Tibial nerve (tissue), 4 donors: Measurements from ENCODE around the gene SRPK2. TPM values are rescaled to one million over a fixed set of nuclear protein-coding genes. Genes with fewer than 3 reads are reported as not detected.

Experiments
- DNase-seq, 2 donors: peaks; one replicate each; pipeline ENCODE4 v3.0.0-alpha.2; 2019; ENCODE audit warnings: low spot score in 2 of 2
- H3K27ac ChIP-seq, 4 donors: fragments of 200-600 bp; sonication (generic) in 3 of 4; one replicate each; pipeline ENCODE4 v1.5.1; 2017 to 2019; ENCODE audit warnings: mild to moderate bottlenecking in 1 of 4
- H3K27me3 ChIP-seq, 2 donors: fragments of 200-600 bp; sonication (generic) in 1 of 2; one replicate each; pipeline versions ENCODE4 v1.5.1 to v1.6.0; 2017 to 2019
- H3K36me3 ChIP-seq, 3 donors: fragments of 200-600 bp; sonication (generic); one replicate each; pipeline ENCODE4 v1.5.1; 2018 to 2019
- H3K4me1 ChIP-seq, 4 donors: fragments of 200-600 bp; sonication (generic) in 3 of 4; one replicate each; pipeline ENCODE4 v1.5.1; 2017 to 2019
- H3K4me3 ChIP-seq, 4 donors: fragments of 200-600 bp; sonication (generic) in 3 of 4; one replicate each; pipeline ENCODE4 v1.5.1; 2017 to 2019; ENCODE audit warnings: mild to moderate bottlenecking in 1 of 4, moderate library complexity in 1 of 4
- H3K9me3 ChIP-seq, 4 donors: fragments of 200-600 bp; sonication (generic) in 3 of 4; one replicate each; pipeline ENCODE4 v1.5.1; 2017 to 2019
- EP300 ChIP-seq, 2 donors: sonication (generic); formaldehyde crosslinking; IDR thresholded peaks; one replicate each; pipeline ENCODE4 v1.6.1; 2017; ENCODE audit warnings: antibody characterized with exemption in 2 of 2, mild to moderate bottlenecking in 1 of 2
- POLR2A ChIP-seq, 2 donors: fragments of 450-650 bp; IDR thresholded peaks; one replicate each; pipeline ENCODE4 v1.6.1; 2017; ENCODE audit warnings: antibody characterized with exemption in 2 of 2, mild to moderate bottlenecking in 2 of 2, moderate library complexity in 2 of 2
- WGBS, 2 donors: methylation state at CpG; one replicate each; pipeline ENCODE4 v1.1.5; 2018; 5-methylcytosine and 5-hydroxymethylcytosine counted together
- total RNA-seq, 4 donors: library from RNA; depleted of rRNA; stranded (reverse); fragments of >200 nt; gene quantifications; one replicate each; pipeline ENCODE4 v1.1.0, GENCODE V29; 2016
- TF ChIP-seq, protein P1 (sequence below), 5 experiments: fragments of 200-600 bp in 3 of 5; fragments of 450-650 bp in 2 of 5; sonication (generic) in 3 of 5; IDR thresholded peaks; one replicate each; pipeline ENCODE4 v1.5.1; 2016 to 2019; ENCODE audit warnings: antibody characterized with exemption in 5 of 5, mild to moderate bottlenecking in 3 of 5, moderate library complexity in 2 of 5

SRPK2 gene
- total RNA-seq, 4 donors from 2014 or later = 54.1 to 94.4 (median 61.9) TPM

GRCh38 chr7:105130048-105130447 is 258.7 kb downstream of the SRPK2 start:
- Histone ChIP-seq H3K27ac (no peak overlapping the region), H3K36me3 (peaks cover 0 to 49% (median 3%) of the 10 kb centered on the region in 3 donors), H3K9me3 (no peaks in the 10 kb centered on the region), H3K27me3 (no peaks in the 10 kb centered on the region), H3K4me3 (no peak overlapping the region), H3K4me1 (no peaks in the 10 kb centered on the region)
- 91 to 95% methylated on average over 5 of the region's 5 CpGs for WGBS, 2 donors
- no peak for DNase-seq
- TF ChIP-seq EP300 (IDR thresholded peaks at IDR 0.05) (no peak), POLR2A (IDR thresholded peaks at IDR 0.05) (no peak)
- TF ChIP-seq, protein P1, sequence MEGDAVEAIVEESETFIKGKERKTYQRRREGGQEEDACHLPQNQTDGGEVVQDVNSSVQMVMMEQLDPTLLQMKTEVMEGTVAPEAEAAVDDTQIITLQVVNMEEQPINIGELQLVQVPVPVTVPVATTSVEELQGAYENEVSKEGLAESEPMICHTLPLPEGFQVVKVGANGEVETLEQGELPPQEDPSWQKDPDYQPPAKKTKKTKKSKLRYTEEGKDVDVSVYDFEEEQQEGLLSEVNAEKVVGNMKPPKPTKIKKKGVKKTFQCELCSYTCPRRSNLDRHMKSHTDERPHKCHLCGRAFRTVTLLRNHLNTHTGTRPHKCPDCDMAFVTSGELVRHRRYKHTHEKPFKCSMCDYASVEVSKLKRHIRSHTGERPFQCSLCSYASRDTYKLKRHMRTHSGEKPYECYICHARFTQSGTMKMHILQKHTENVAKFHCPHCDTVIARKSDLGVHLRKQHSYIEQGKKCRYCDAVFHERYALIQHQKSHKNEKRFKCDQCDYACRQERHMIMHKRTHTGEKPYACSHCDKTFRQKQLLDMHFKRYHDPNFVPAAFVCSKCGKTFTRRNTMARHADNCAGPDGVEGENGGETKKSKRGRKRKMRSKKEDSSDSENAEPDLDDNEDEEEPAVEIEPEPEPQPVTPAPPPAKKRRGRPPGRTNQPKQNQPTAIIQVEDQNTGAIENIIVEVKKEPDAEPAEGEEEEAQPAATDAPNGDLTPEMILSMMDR (IDR thresholded peaks at IDR 0.05) = no peak

- WGBS, 2 donors = 81 to 86% methylated on average over 8 of the region's 8 CpGs
- H3K9me3 ChIP-seq = no peaks in the 10 kb centered on the region
- no peak for TF ChIP-seq EP300 (IDR thresholded peaks at IDR 0.05)
- no peak for TF ChIP-seq POLR2A (IDR thresholded peaks at IDR 0.05)
- TF ChIP-seq, protein P1 (IDR thresholded peaks at IDR 0.05) = no peak
- H3K27me3 ChIP-seq = no peaks in the 10 kb centered on the region
- peaks cover 0 to 36% (median 3%) of the 10 kb centered on the region in 3 donors for H3K36me3 ChIP-seq
- DNase-seq = no peak
- H3K27ac ChIP-seq = no peak overlapping the region
- H3K4me3 ChIP-seq = no peak overlapping the region
- peaks cover 0 to 13% (median 0%) of the 10 kb centered on the region in 4 donors for H3K4me1 ChIP-seq
Observed at GRCh38 chr7:105127179-105127578, 261.5 kb downstream of the SRPK2 start.

DNA sequence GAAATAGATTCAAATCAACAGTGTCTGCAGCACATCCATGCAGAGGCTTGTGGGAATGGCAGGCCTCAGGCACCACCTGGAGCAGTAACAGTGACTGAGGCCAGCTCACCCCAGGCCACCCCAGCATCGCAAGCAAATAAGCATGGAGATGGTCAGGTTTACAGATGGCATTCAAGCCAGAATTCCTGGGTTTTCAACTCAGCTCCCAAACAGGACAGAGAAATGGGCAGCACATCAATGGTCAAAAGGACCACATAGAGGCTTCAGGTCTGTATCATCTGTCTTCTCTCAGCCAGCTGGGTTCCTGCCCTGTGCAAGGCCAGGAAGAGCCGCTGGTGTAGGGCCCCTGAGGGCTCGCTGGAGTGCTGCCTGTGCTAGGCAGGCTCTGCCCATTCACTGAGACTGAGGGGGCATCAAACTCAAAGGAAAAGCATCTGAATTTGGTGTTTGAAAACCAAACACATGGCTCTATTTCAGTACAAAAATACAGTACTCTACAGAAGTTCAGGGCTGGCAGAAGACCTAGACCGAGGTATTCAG is 262.2 kb downstream of the SRPK2 start:
- TF ChIP-seq, protein P1 (IDR thresholded peaks at IDR 0.05) = no peak
- TF ChIP-seq POLR2A (IDR thresholded peaks at IDR 0.05) (no peak), EP300 (IDR thresholded peaks at IDR 0.05) (no peak)
- 62 to 71% methylated on average over 4 of the region's 4 CpGs for WGBS, 2 donors
- Histone ChIP-seq H3K4me3 (no peak overlapping the region), H3K27ac (no peak overlapping the region), H3K9me3 (no peaks in the 10 kb centered on the region), H3K27me3 (no peaks in the 10 kb centered on the region), H3K4me1 (peaks cover 0 to 13% (median 0%) of the 10 kb centered on the region in 4 donors), H3K36me3 (peaks cover 0 to 31% (median 3%) of the 10 kb centered on the region in 3 donors)
- no peak for DNase-seq

GRCh38 chr7:105125745-105126144 is 263.0 kb downstream of the SRPK2 start:
- no peak overlapping the region for H3K27ac ChIP-seq
- H3K4me1 ChIP-seq = peaks cover 0 to 13% (median 0%) of the 10 kb centered on the region in 4 donors
- no peaks in the 10 kb centered on the region for H3K9me3 ChIP-seq
- DNase-seq = no peak
- WGBS, 2 donors = 95 to 98% methylated on average over 12 of the region's 12 CpGs
- no peaks in the 10 kb centered on the region for H3K27me3 ChIP-seq
- no peak overlapping the region for H3K4me3 ChIP-seq
- peaks cover 0 to 31% (median 3%) of the 10 kb centered on the region in 3 donors for H3K36me3 ChIP-seq
- TF ChIP-seq EP300 (IDR thresholded peaks at IDR 0.05) (no peak), POLR2A (IDR thresholded peaks at IDR 0.05) (no peak)
- TF ChIP-seq, protein P1 (IDR thresholded peaks at IDR 0.05) = no peak

GRCh38 chr7:105122619-105123018 is 266.1 kb downstream of the SRPK2 start:
- no peak for DNase-seq
- H3K9me3 ChIP-seq = no peaks in the 10 kb centered on the region
- H3K36me3 ChIP-seq = peaks cover 0 to 25% (median 3%) of the 10 kb centered on the region in 3 donors
- TF ChIP-seq, protein P1 (IDR thresholded peaks at IDR 0.05) = no peak
- TF ChIP-seq POLR2A (IDR thresholded peaks at IDR 0.05) (no peak), EP300 (IDR thresholded peaks at IDR 0.05) (no peak)
- H3K4me1 ChIP-seq = peaks cover 0 to 13% (median 0%) of the 10 kb centered on the region in 4 donors
- no peak overlapping the region for H3K27ac ChIP-seq
- 35 to 40% methylated on average over 8 of the region's 8 CpGs for WGBS, 2 donors
- H3K4me3 ChIP-seq = no peak overlapping the region
- H3K27me3 ChIP-seq = no peaks in the 10 kb centered on the region
